PC-9 (cell line): ENCODE results near the gene PIK3R3. TPM values are rescaled to one million over a fixed set of nuclear protein-coding genes. Genes with fewer than 3 reads are reported as not detected.

Experiments used
- BruUV-seq: library from RNA; stranded (reverse); fragments of 400-500 nt; replicated peaks from 2 replicates; lab custom pipeline; 2021; lab: Mats Ljungman, UMichigan
- CTCF ChIA-PET: fragments of 300-600 bp; sonication (Branson Sonifier 250); formaldehyde crosslinking; loops from one replicate; lab custom pipeline; 2022; ENCODE audit warnings: antibody characterized with exemption; lab: Charles Lee
- POLR2A ChIA-PET: fragments of 300-600 bp; sonication (Branson Sonifier 250); formaldehyde crosslinking; loops from one replicate; lab custom pipeline; 2022; ENCODE audit warnings: antibody characterized with exemption; ENCODE audit not compliant: unreplicated experiment; lab: Charles Lee
- DNase-seq, 2 experiments: peaks; one replicate each; pipeline versions ENCODE4 v3.0.0 to v3.0.0-alpha.2; 2015 to 2022; ENCODE audit warnings: mixed read lengths in 1 of 2
- H2AFZ ChIP-seq: fragments of 200-600 bp; sonication (generic); 2 replicates; pipeline ENCODE4 v1.8.1; 2017; ENCODE audit warnings: antibody characterized with exemption
- H3F3A ChIP-seq: fragments of 200-600 bp; sonication (generic); 2 replicates; pipeline ENCODE4 v1.8.1; 2017; ENCODE audit warnings: antibody characterized with exemption, mild to moderate bottlenecking, low read depth; ENCODE audit not compliant: insufficient read depth
- H3K27ac ChIP-seq: fragments of 200-600 bp; sonication (generic); 2 replicates; pipeline ENCODE4 v1.6.1; 2016; ENCODE audit warnings: mixed run types
- H3K27me3 ChIP-seq: fragments of 200-600 bp; sonication (generic); 2 replicates; pipeline ENCODE4 v1.6.1; 2016; ENCODE audit warnings: low read depth, mixed run types; ENCODE audit not compliant: insufficient read depth
- H3K36me3 ChIP-seq: fragments of 200-600 bp; sonication (generic); 2 replicates; pipeline ENCODE4 v1.6.1; 2016; ENCODE audit warnings: low read depth, mixed run types
- H3K4me1 ChIP-seq: fragments of 200-600 bp; sonication (generic); replicated peaks from 2 replicates; pipeline ENCODE4 v1.6.1; 2016; ENCODE audit warnings: mixed run types; ENCODE audit not compliant: insufficient read depth
- H3K4me2 ChIP-seq: fragments of 200-600 bp; sonication (generic); 2 replicates; pipeline ENCODE4 v1.6.1; 2017; ENCODE audit warnings: mixed run types
- H3K4me3 ChIP-seq: fragments of 200-600 bp; sonication (generic); 2 replicates; pipeline ENCODE4 v1.6.1; 2016; ENCODE audit warnings: mixed run types
- H3K79me2 ChIP-seq: fragments of 200-600 bp; sonication (generic); 2 replicates; pipeline ENCODE4 v1.6.1; 2017; ENCODE audit warnings: low read depth, mixed run types
- H3K9me2 ChIP-seq: fragments of 200-600 bp; sonication (generic); 2 replicates; pipeline ENCODE4 v1.8.1; 2017; ENCODE audit warnings: mild to moderate bottlenecking; ENCODE audit not compliant: insufficient read depth
- H3K9me3 ChIP-seq: fragments of 200-600 bp; sonication (generic); 2 replicates; pipeline ENCODE4 v1.8.1; 2016; ENCODE audit warnings: low read depth; ENCODE audit not compliant: insufficient read depth
- H4K20me1 ChIP-seq: fragments of 200-600 bp; sonication (generic); 2 replicates; pipeline ENCODE4 v1.8.1; 2017; ENCODE audit not compliant: insufficient read depth
- EZH2 ChIP-seq: fragments of 200-600 bp; sonication (generic); IDR thresholded peaks from 2 replicates; pipeline ENCODE4 v1.8.0; 2017; ENCODE audit warnings: antibody characterized with exemption, low read depth
- intact Hi-C: fragments of 100-400 bp; cut with micrococcal nuclease; formaldehyde crosslinking; loops from one replicate; pipeline ENCODE4 v1.10.0; 2022; ENCODE audit not compliant: unreplicated experiment
- total RNA-seq: library from RNA; stranded (reverse); gene quantifications from 2 replicates; pipeline ENCODE4 v1.2.3, GENCODE V29; 2021
- TF ChIP-seq, protein P1 (sequence below): fragments of 200-600 bp; sonication (generic); conservative IDR thresholded peaks from 2 replicates; pipeline ENCODE4 v1.6.1; 2017; ENCODE audit warnings: mixed run types, antibody characterized with exemption, mild to moderate bottlenecking, moderate library complexity

PIK3R3 gene
- total RNA-seq, 1 experiment from 2014 or later = 44.2 TPM

DNA sequence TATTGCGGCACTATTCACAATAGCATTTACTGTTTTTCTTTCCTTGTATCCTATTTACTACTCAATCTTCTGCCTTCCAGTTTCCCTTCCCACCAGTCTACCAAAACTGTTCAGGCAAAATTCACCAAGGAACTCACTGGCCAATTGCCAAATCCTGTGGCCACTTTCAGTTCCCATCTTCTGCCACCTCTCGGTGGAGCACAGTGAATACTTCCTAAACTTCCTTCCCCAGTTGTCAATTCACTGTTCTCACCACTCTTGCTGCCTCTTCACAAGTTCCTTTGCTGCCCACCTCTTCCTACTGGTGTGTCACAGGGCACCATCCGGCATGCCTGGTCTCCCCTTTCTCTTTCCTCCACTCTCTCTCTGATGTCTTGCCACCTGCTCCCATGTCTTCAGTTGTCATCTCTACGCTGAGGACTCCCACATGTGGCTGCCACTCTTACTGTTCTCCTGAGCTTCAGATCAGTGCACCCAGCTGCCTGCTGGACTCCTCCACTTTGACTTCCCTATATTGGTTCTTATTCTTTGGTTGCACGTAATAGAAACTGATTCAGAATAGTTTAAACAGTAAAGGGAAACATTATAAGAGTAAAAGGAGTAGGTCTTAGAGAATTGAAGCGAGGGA lies 114.4 kb downstream of the PIK3R3 start:
- Histone ChIP-seq H3K9me3 (no peaks in the 10 kb centered on the region), H3K4me3 (no peak overlapping the region), H3K79me2 (no peaks in the 10 kb centered on the region), H3K36me3 (no peaks in the 10 kb centered on the region; the same call in 1 of the 2 replicates), H3F3A (no peaks in the 10 kb centered on the region), H2AFZ (no peak overlapping the region), H3K9me2 (no peaks in the 10 kb centered on the region), H3K4me1 (no peaks in the 10 kb centered on the region), H3K4me2 (no peak overlapping the region), H3K27ac (no peak overlapping the region), H3K27me3 (no peaks in the 10 kb centered on the region), H4K20me1 (no peaks in the 10 kb centered on the region)
- intact Hi-C loops = no loop called here
- DNase-seq = no peak
- ChIA-PET POLR2A (no interaction called here), CTCF (no interaction called here)
- no TSS peak for BruUV-seq
- TF ChIP-seq EZH2 = no peak
- TF ChIP-seq, protein P1, sequence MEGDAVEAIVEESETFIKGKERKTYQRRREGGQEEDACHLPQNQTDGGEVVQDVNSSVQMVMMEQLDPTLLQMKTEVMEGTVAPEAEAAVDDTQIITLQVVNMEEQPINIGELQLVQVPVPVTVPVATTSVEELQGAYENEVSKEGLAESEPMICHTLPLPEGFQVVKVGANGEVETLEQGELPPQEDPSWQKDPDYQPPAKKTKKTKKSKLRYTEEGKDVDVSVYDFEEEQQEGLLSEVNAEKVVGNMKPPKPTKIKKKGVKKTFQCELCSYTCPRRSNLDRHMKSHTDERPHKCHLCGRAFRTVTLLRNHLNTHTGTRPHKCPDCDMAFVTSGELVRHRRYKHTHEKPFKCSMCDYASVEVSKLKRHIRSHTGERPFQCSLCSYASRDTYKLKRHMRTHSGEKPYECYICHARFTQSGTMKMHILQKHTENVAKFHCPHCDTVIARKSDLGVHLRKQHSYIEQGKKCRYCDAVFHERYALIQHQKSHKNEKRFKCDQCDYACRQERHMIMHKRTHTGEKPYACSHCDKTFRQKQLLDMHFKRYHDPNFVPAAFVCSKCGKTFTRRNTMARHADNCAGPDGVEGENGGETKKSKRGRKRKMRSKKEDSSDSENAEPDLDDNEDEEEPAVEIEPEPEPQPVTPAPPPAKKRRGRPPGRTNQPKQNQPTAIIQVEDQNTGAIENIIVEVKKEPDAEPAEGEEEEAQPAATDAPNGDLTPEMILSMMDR = no peak

DNA sequence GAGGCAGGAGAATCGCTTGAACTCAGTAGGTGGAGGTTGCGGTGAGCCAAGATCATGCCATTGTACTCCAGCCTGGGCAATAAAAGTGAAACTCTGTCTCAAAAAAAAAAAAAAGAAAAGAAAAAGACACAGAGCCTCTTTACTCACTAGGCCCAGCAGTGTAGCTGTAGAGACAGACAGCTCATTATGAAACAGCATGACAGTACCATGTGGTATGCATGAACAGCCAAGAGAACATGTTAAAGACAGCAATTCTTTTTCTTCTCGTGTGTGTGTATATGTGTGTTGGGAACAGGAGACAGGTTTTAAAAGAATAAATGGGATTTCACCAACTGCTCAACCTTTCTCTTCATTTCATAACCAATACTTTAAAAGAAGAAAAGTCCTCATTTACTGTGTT lies 118.8 kb downstream of the PIK3R3 start:
- intact Hi-C loops = no loop called here
- BruUV-seq = no TSS peak
- CTCF ChIA-PET = no interaction called here
- H3K27me3 ChIP-seq = no peaks in the 10 kb centered on the region
- H3K9me2 ChIP-seq = no peaks in the 10 kb centered on the region
- no peak for DNase-seq
- H3K4me1 ChIP-seq = no peaks in the 10 kb centered on the region
- TF ChIP-seq, protein P1 = no peak
- TF ChIP-seq EZH2 = no peak
- H3K9me3 ChIP-seq = no peaks in the 10 kb centered on the region
- H2AFZ ChIP-seq = no peak overlapping the region
- POLR2A ChIA-PET = no interaction called here
- H3K4me2 ChIP-seq = no peak overlapping the region
- H3F3A ChIP-seq = no peaks in the 10 kb centered on the region
- H3K79me2 ChIP-seq = no peaks in the 10 kb centered on the region
- no peak overlapping the region for H3K27ac ChIP-seq
- H3K36me3 ChIP-seq = no peaks in the 10 kb centered on the region
- no peaks in the 10 kb centered on the region for H4K20me1 ChIP-seq
- H3K4me3 ChIP-seq = no peak overlapping the region

DNA sequence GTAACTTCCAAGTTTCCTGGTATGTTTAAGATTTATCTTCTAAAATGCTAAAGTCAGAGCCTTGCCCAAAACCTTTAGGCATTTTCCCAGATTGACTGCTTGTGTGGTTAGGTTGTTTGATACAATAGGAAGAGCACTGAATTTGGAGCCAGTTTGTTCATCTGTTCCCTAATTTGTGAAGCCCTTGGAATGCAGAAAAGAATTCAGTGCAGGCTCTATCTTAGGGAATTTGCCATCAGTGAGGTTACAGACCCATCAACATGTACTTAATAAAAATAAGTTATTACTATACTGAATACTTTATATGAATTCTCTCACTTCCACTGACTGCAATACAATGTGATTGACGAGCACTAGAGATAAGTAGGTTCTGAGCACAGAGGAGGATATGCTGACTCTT lies 120.2 kb downstream of the PIK3R3 start:
- H2AFZ ChIP-seq = no peak overlapping the region
- no peaks in the 10 kb centered on the region for H3K9me2 ChIP-seq
- H4K20me1 ChIP-seq = no peaks in the 10 kb centered on the region
- no peak overlapping the region for H3K4me2 ChIP-seq
- H3K4me1 ChIP-seq = no peaks in the 10 kb centered on the region
- no peak overlapping the region for H3K4me3 ChIP-seq
- H3K27ac ChIP-seq = no peak overlapping the region
- ChIA-PET POLR2A (interaction anchor here (0.6 kb wide), 1 partner anchor 469 kb away, joined by 7 read pairs; no protein-coding TSS in a partner anchor), CTCF (no interaction called here)
- no peak for DNase-seq
- no peaks in the 10 kb centered on the region for H3K27me3 ChIP-seq
- no peaks in the 10 kb centered on the region for H3K36me3 ChIP-seq
- no peak for TF ChIP-seq EZH2
- TF ChIP-seq, protein P1 = no peak
- H3K9me3 ChIP-seq = no peaks in the 10 kb centered on the region
- no TSS peak for BruUV-seq
- H3K79me2 ChIP-seq = no peaks in the 10 kb centered on the region
- no peaks in the 10 kb centered on the region for H3F3A ChIP-seq
- intact Hi-C loops = no loop called here
